Measurements from ENCODE around the gene ZSCAN1.

GRCh38 chr19:57992841-57993240 is 41.0 kb upstream of the ZSCAN1 start:
- no peak for TF ChIP-seq POLR2AphosphoS5 (IDR thresholded peaks at IDR 0.05; ENCODE audit: low read length)
- TF ChIP-seq CTCF (IDR thresholded peaks at IDR 0.05 in 2 of 3, conservative IDR thresholded peaks at IDR 0.05 in 1 of 3; ENCODE audit: control insufficient read depth in 2 of 3, extremely low read depth in 1 of 3, insufficient read depth in 1 of 3, low read depth in 3 of 3, low read length in 3 of 3) = no peak
- no peak for TF ChIP-seq POLR2A (IDR thresholded peaks at IDR 0.05; ENCODE audit: low read depth, low read length)
- no peak for TF ChIP-seq SIN3A (IDR thresholded peaks at IDR 0.05; ENCODE audit: low read depth, low read length)
- TF ChIP-seq ZNF274 (IDR thresholded peaks at IDR 0.05; ENCODE audit: insufficient read depth, insufficient read length) = no peak
- TF ChIP-seq CBX3 (IDR thresholded peaks at IDR 0.05; ENCODE audit: borderline replicate concordance, low read depth) = no peak
- TF ChIP-seq EZH2 (IDR thresholded peaks at IDR 0.05; ENCODE audit: borderline replicate concordance, control insufficient read depth, low read depth, low read length) = no peak

Data from GM12878 (cell line).